Pons (tissue), 1 donor: ENCODE results near the gene ABCB9.
A peak's percentile ranks its signal among the peaks of the same experiment; 100 is the strongest.
"Not testable (repeated sequence)": the region's sequence is repeated elsewhere in the genome, so short reads cannot be mapped to it uniquely, and the experiment has no call there.

ENCODE experiments used
- DNase-seq: peaks from one replicate; pipeline ENCODE4 v3.0.0-alpha.2; 2016; ENCODE audit warnings: low spot score

ABCB9 gene

DNA sequence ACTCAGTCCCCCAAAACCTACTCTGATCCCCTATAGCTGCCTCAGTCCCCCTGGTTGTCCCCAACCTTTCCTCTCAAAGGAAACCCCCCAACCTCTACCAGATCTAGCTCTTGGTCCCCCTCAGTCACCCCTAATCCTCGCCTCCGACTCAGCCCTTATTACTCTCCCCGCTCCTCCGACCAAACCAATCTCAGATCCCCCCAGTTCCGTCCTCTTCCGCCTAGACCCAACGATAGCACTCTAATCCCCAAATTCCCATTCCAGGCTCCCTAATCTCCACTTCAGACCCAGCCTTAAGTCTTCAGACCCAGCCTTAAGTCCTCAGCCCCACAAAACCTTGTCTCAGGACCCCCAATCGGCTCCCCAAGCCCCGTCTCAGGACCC, 71.0 kb downstream of the ABCB9 start:
- DNase-seq, result peak; percentile 32

GRCh38 chr12:122894193-122895121, 71.8 kb downstream of the ABCB9 start:
- peak; percentile 78 for DNase-seq

DNA sequence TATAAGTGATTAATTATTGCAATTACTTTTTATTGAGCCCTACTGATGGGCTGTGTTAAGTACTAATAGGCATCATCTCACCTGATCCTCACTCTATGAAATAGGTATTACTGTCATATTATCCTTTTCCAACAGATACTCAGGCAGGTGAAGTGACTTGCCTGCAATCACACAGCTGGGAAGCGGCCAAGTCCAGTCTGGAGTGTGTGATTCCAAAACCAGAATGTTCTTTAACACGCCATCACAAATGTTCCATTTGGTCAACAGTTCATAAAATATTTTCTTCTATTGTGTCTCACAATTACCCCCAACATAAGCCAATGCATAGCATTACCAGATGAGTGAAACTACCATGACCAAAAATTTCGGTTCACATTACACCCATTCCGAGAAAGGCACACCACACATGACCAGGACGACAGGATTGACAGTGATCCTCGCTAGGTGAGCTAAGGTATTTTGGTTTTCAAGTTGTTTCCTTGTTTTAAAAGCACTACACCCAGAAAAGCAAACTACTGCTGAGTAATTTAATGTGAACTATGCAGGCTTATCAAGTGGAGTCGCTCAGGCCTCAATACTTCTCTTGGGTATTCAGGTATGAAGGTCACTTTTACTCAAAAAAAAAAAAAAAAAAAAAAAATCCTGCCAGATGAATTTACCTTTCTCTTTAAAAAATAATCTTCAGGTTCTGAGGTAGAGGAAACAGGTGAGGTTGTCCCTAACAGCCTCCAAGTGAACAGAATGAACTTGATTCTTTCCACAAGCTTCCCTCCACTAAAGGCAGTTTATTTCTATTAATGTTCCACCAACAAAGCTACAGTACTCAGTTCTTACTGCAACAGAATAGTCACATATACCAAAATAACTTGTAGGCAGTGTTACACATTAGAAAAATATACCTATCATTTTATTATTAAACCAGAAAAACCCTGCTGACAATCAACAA, 72.8 kb downstream of the ABCB9 start:
- no peak for DNase-seq

DNA sequence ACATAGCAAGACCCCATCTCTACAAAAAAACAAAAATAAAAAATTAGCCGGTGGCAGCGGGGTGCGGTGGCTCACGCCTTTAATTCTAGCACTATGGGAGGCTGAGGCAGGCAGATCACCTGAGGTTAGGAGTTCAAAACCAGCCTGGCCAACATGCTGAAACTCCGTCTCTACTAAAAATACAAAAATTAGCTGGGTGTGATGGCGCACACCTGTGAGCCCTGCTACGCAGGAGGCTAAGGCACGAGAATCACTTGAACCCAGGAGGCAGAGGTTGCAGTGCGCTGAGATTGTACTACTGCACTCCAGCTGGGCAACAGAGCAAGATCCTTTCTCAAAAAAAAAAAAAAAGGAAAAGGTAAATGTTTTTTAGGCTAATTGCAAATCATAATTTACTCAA, 73.5 kb downstream of the ABCB9 start:
- not testable (repeated sequence) for DNase-seq

DNA sequence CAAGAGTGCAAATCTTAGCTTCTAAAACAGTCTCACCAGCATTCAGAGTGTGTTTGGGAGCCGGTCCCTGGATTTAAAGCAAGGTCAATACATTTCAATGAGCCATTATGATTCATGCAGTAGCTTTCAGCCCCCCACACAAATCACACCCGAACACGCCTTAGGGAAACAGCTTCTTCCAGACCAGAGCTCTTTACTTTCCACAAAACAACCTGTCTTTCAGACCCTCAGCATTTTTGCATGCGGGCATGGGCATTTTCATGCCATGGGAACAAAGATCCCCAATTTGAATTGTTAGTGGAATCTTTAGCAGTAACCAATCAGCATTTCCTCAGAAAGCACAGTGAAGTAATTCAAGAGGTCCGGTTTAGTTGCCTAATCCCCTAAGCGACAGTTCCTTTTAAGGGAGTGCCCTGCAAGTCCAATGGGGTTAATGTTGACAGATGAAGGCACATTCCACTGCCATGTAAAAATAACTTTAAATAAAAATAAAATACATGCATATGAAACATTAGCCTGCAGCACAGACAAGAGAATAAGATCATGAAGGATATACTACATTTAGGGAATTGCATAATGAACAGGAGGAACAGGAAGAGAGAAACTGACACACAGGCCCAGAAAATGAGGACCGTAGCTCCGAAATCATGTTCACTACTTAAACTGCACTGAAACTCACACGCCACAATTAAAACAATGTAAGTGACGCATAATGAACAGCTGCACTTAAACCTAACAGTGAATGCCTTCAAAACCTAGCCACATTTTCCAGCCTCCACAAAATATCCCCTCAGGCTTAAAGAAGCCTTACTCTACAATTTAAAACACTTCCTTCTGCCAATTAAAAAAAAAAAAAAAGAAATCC, 74.4 kb downstream of the ABCB9 start:
- peak; percentile 67 for DNase-seq

GRCh38 chr12:122889761-122890520, 76.3 kb downstream of the ABCB9 start:
- DNase-seq, result no peak

- peak; percentile 34 for DNase-seq
Measured at GRCh38 chr12:122888232-122888752, 78.0 kb downstream of the ABCB9 start.

DNA sequence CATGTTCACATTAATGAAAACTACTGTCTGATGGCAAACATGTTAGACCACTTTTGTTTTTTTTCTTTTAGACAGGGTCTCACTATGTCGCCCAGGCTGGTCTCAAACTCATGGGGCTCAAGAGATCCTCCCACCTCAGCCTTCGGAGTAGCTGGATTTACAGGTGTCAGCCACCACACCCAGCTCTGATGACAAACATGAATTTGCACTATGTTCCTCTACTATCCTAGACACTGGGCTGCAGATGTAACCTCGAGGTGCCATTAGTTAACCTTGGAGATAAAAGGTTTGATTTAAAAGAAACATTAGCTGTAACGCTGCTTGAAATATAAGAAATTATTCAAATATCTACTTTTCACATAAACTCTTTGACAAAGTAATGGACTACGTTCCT, 78.4 kb downstream of the ABCB9 start:
- DNase-seq, result no peak

GRCh38 chr12:122886851-122887818, 79.1 kb downstream of the ABCB9 start:
- no peak for DNase-seq

GRCh38 chr12:122886161-122886560, 80.1 kb downstream of the ABCB9 start:
- no peak for DNase-seq

GRCh38 chr12:122884860-122885259, 81.4 kb downstream of the ABCB9 start:
- no peak for DNase-seq

DNA sequence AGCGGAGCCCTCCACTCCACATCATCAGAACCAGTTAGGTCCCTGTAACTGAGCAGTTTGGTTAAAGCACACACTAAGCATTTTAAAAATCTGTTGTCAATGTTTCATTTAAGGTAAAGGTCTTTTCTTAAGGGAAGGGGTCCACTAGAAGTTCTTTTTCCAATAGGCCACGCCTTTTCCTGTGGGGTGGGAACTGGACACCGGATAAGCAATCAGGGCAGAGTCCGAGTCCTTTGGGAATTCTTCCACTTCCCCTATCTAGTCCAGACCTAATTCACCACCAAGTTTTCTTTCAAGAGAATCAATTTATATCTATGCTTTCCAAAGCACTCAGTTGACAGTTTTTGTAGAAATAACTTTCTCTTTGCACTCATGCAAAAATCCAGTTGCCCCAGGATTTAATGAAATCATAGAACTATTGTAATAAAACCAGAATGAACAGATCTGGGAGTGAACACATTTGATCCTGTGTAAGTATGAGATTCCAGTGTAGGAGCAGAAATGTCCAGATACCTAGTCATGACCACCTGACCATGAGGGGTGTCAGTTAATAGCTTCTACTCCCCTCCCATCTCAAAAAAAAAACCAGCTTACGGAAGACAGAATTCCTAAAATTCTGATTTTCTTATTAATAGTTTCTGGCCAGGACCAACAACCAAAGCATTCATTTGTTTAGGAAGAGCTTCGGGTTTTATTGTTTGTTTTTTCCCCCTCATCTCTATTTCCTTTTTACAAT, 82.0 kb downstream of the ABCB9 start:
- no peak for DNase-seq

DNA sequence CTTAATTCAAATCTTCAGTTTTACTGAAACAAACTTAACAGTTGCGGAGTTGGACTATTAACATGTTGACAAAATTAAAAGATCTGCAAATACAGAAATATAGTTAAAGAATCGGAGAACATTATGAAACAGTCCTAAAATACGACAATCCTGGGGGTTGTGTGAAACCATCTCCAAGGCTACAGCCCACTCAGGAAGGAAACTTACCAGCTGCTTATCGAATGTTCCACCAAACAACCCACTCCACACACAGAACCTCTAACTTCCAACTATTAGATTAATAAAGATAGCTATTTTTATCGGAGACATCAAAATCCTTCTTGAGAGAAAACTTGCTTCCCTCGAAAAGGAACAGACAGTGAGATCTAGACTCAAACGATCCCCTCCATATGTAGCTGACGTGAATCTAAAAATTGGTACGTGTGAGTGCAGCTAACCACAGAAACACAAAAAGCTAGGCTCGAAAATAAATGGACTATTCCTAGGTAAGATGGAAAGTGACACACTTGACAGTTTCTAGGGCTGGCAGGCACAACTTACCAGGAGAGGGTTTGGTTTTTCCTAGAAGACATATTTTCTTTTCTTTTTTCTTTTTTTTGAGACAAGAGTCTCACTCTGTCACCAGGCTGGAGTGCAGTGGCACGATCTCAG, 83.2 kb downstream of the ABCB9 start:
- no peak for DNase-seq

DNA sequence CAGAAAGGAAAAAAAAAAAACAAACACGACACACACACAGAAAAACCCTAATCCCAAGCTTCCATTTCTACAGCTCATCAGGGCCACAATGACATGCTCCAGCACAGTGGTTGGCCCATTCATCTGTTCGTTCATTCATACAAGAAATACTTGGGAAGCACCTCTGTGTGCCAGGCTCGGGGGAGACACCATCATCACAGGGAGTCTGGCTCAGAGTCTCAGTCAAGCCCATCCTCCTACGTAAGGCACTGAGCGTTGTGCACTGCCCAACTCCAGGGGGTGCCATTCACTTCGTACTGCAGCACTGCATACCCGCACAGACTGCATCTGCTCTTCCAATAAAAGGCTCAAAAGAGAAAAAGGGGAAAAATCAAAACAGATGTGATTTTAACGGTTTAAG, 85.6 kb downstream of the ABCB9 start:
- DNase-seq, result peak; percentile 86

DNA sequence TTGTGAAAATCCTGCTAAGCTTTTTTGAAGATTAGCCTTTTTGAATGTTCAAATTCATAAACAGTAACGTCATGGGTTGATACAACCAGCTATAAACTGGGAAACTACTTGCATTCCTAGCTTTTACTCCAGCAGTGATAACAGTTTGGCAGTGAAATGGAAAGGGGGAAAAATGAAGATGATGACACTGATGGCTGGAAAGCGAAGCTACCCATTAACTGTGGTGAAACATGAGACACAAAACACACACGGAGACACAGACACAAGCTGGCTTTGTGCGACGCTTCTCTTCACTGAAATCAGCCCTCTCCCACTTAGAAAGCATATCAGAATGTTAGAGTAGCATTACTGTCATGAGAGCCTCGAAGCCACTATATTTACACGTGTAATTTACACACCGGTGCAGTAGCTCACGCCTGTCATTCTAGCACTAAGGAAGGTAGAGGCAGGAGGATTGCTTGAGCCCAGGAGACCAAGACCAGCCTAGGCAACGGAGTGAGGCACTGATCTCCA, 86.1 kb downstream of the ABCB9 start:
- no peak for DNase-seq
